Spinal cord (tissue), 10 donors: ENCODE measurements around the gene SHE. TPM values are rescaled to one million over a fixed set of nuclear protein-coding genes. Genes with fewer than 3 reads are reported as not detected.
"Not testable (repeated sequence)": the region's sequence is repeated elsewhere in the genome, so short reads cannot be mapped to it uniquely, and the experiment has no call there.

ENCODE experiments used
- DNase-seq, 6 donors: peaks; one replicate each; pipeline versions ENCODE4 v3.0.0 to v3.0.0-alpha.2; 2013 to 2015; ENCODE audit warnings: low spot score in 6 of 6, low read depth in 4 of 6
- H3K27ac ChIP-seq: one replicate; pipeline ENCODE4 v1.5.1; 2013; ENCODE audit warnings: low read depth, low read length, control low read depth
- H3K27me3 ChIP-seq: one replicate; pipeline ENCODE4 v1.6.1; 2013; ENCODE audit warnings: low read length; ENCODE audit not compliant: control insufficient read depth, insufficient read depth
- H3K36me3 ChIP-seq: one replicate; pipeline ENCODE4 v1.6.1; 2013; ENCODE audit warnings: low read length; ENCODE audit not compliant: control insufficient read depth, insufficient read depth
- H3K4me1 ChIP-seq: one replicate; pipeline ENCODE4 v1.6.1; 2013; ENCODE audit warnings: low read length; ENCODE audit not compliant: control insufficient read depth, insufficient read depth
- H3K4me3 ChIP-seq: one replicate; pipeline ENCODE4 v1.5.1; 2013; ENCODE audit warnings: low read depth, low read length, control low read depth
- H3K9me3 ChIP-seq: one replicate; pipeline ENCODE4 v1.6.1; 2013; ENCODE audit warnings: low read length; ENCODE audit not compliant: control insufficient read depth, insufficient read depth
- WGBS: methylation state at CpG from one replicate; pipeline ENCODE4 v1.1.5; 2013; ENCODE audit warnings: missing lambda C conversion rate; ENCODE audit not compliant: insufficient coverage; 5-methylcytosine and 5-hydroxymethylcytosine counted together
- polyA plus RNA-seq, 2 donors: library from polyadenylated mRNA; unstranded; fragments of 120-200 nt; gene quantifications; one replicate each; pipeline ENCODE4 v1.2.1, GENCODE V29; 2013; ENCODE audit not compliant: insufficient read length in 2 of 2
- total RNA-seq, 2 donors: library from RNA; depleted of rRNA in 1 of 2; stranded (reverse); fragments of 120-200 nt in 1 of 2; fragments of >200 nt in 1 of 2; gene quantifications; one replicate each; pipeline versions ENCODE4 v1.2.3 to v1.2.4, GENCODE V29; 2013 to 2014
- donor health status: healthy.

SHE gene
- total and polyA plus RNA-seq, 4 donors = 3.7 to 10.5 (median 5.9) TPM

DNA sequence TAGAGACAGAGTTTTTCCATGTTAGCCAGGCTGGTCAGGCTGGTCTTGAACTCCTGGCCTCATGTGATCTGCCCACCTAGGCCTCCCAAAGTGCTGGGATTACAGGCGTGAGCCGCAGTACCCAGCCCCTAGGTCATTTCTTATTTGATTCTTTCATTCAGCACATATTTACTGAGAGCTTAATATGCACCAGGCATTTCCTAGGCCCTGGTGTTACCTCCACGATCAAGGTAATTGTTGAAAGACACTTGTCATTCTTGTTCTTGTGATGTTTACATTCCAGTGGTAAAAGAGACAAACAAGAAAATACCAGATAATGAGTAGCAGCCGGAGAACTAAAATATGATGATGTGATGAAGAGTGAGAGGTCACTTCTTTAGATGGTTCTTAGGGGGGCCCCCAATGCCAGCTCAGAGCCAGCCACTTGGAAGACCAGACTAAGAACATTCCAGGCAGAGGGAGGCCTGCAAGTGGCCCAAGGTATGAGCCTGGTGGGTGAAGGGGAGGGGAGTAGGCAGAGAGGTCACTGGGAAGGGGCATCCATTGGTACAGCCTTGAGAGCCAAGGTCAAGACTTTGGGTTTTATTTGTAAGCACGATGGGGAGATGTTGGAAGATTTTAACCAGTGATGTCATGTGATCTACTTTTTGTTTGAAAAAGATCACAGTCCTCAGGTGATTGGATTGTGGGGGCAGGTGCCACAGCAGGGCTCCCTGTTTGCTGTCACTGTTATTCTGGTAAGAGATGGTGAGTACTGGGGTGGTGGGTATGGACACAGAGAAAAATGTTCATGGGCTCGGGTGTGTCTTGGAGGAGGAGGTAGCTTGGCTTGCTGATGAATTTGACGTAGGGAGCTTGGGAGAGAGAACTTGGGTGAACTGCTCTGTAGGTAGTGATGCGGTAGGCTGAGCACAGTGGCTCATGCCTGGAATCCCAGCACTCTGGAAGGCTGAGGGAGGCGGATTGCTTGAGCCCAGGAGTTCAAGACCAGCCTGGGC, 37.6 kb upstream of the SHE start:
- Histone ChIP-seq H3K4me1 (no peaks in the 10 kb centered on the region), H3K27me3 (no peaks in the 10 kb centered on the region), H3K27ac (no peak overlapping the region), H3K9me3 (no peaks in the 10 kb centered on the region), H3K36me3 (no peaks in the 10 kb centered on the region), H3K4me3 (no peak overlapping the region)
- no peak for DNase-seq
- 91% methylated on average over 6 of the region's 9 CpGs for WGBS

DNA sequence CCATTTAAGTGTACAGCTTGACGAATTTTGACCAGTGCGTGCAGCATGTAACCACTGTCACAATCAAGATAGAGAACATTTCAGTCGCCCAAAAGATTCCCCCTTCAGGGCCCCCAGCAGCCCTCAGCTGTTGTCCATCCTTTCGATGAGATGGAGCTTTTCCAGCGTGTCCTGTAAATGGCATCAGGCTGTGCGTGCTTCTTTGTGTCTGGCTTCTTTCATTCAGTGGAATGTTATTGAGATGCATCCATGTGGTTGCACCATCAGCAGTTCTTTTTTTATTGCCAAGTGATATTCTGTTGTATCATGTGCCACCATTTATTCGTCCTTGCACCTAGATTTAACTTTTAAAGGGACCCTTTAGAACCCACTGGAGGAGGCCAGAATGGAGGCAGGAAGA, 34.4 kb upstream of the SHE start:
- no peak for DNase-seq
- H3K27ac ChIP-seq = no peak overlapping the region
- 46% methylated on average over 6 of the region's 7 CpGs for WGBS

DNA sequence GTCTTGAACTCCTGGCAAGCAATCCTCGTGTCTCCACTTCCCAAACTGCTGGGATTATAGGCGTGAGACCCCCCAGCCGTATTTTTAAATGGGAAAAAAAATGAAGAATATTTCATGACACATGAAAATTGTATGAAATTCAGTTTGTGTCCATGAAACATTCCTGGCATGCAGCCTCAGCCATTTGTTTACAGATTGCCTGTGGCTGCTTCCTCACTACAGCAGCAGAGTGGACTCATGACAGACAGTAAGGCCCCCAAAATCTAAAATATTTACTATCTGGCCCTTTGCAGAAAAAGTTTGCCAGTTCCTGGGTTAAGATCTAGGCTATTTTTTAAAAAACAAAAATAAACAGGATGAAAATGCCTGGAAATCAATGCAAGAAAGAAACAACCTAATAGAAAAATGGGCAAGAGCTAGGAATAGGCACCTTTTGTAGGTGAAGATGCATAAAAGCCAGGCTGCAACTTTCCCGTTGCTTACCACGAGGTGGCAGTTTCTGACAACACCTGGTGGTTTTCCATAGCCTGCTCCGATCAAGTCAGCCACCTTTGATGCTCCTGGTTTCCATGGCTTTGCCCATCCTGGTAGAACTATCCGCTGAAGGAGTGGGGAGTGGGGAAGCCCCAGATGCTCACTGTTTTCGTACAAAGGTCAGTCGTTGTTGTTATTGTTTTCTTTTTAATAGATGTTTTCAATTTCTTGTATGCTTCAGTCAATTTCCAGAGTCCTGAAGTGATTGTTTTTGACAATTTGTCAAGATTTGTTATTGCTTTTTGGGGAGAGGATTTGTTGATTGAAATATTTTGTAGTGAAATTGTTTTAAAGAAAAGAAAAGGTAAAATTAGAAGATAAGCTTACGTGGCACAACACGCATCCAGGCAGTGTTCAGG, 32.0 kb upstream of the SHE start:
- Histone ChIP-seq H3K9me3 (no peaks in the 10 kb centered on the region), H3K4me1 (no peaks in the 10 kb centered on the region), H3K27ac (no peak overlapping the region), H3K27me3 (no peaks in the 10 kb centered on the region), H3K4me3 (no peak overlapping the region), H3K36me3 (no peaks in the 10 kb centered on the region)
- WGBS = 51% methylated on average over 9 of the region's 11 CpGs
- peak in 2 of 6 donors; percentile 37 to 61 for DNase-seq

More for the DNA sequence above, 34.4 kb upstream of the SHE start:
- Histone ChIP-seq H3K4me3 (no peak overlapping the region), H3K27me3 (no peaks in the 10 kb centered on the region), H3K4me1 (no peaks in the 10 kb centered on the region), H3K9me3 (no peaks in the 10 kb centered on the region), H3K36me3 (no peaks in the 10 kb centered on the region)

DNA sequence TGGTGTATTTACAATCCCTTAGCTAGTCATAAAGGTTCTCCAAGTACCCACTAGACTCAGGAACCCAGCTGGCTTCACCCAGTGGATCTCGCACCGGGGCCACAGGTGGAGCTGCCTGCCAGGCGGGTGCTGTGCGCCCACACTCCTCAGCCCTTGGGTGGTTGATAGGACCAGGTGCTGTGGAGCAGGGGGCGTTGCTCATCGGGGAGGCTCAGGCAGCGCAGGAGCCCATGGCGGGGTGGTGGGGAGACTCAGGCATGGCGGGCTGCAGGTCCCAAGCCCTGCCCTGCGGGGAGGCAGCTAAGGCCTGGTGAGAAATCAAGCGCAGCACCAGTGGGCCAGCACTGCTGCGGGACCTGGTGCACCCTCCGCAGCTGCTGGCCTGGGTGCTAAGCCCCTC, 29.7 kb upstream of the SHE start:
- 96% methylated on average over 13 of the region's 13 CpGs for WGBS
- not testable (repeated sequence) for DNase-seq, H3K27me3 ChIP-seq, H3K9me3 ChIP-seq, H3K36me3 ChIP-seq, H3K27ac ChIP-seq, H3K4me1 ChIP-seq, H3K4me3 ChIP-seq

DNA sequence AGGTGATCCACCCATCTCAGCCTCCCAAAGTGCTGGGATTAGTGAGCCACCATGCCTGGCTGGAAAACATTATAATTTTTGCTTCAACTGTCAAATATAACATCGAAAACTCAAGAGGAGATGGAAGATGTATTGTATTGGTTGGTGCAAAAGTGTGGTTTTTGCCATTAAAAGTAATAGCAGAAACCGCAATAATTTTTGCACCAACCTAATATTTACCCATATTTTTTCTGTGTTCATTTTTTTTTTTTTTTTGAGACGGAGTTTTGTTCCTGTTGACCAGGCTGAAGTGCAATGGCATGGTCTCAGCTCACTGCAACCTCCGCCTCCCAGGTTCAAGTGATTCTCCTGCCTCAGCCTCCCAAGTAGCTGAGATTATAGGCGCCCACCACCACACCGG, 27.1 kb upstream of the SHE start:
- Histone ChIP-seq H3K4me3 (no peak overlapping the region), H3K9me3 (no peaks in the 10 kb centered on the region), H3K4me1 (no peaks in the 10 kb centered on the region), H3K36me3 (no peaks in the 10 kb centered on the region), H3K27ac (no peak overlapping the region), H3K27me3 (no peaks in the 10 kb centered on the region)
- no peak for DNase-seq
- 100% methylated on average over 1 of the region's 6 CpGs for WGBS

DNA sequence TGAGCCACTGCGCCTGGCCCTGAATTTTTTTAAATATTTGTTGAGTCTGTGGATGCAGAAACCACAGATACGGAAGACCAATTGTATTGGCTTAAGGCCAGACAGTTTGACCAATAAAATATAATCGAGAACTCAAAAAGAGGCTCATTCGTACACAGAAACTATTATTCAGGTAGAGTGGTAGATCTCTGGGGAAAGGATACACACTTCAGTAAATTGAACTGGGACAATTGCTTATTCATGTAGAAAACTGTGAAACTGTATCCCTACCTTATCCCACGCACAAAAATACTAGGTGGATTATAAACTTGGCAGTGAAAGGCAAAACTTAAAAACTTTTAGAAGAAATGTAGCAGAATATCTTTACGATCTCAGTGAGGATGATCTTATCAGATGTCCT, 25.0 kb upstream of the SHE start:
- no peak for DNase-seq
- no peak overlapping the region for H3K27ac ChIP-seq
- no peak overlapping the region for H3K4me3 ChIP-seq
- no peaks in the 10 kb centered on the region for H3K9me3 ChIP-seq
- H3K36me3 ChIP-seq = no peaks in the 10 kb centered on the region
- no peaks in the 10 kb centered on the region for H3K4me1 ChIP-seq
- 83% methylated on average over 2 of the region's 6 CpGs for WGBS
- no peaks in the 10 kb centered on the region for H3K27me3 ChIP-seq

DNA sequence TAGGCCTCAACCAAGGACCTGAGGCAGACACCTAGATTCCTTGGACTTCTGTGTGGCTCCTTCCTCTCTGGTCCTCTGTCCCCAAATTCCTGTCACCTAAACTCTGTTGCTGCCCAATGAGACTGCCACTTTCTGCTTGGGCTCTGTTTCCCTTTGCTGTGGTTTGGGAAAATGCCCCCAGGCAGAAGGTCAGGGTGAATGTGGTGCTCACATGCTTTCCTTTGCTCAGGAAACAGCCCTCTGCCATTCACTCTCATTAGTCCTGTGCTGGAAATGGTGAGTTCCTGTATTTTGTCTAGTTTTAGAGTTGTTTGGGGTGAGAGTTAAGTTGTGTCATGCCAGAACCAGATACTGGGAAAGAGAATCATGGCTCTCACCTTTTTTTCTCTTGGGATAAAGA, 22.7 kb upstream of the SHE start:
- Histone ChIP-seq H3K36me3 (no peaks in the 10 kb centered on the region), H3K4me1 (no peaks in the 10 kb centered on the region), H3K27me3 (no peaks in the 10 kb centered on the region), H3K9me3 (no peaks in the 10 kb centered on the region), H3K4me3 (no peak overlapping the region), H3K27ac (no peak overlapping the region)
- DNase-seq = no peak

DNA sequence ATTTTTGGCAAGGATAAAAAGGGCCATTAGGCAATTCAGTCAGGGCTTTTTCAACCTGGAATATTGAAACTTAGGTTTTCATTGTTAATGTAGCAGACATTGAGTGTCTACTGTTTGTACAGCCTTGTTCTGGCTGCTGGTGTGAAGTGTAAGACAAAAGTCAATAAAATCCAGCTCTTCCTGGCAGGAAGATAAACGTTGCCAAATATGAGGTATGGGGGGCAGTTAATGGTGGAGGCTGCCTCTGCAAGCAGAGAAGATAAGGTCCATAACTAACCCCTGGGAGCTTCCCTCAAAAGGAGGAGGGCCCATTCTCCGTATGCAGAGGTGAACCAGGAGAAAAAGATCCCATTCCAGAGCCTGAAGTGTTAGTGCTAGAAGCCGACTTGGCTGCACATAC, 19.5 kb upstream of the SHE start:
- H3K27me3 ChIP-seq = no peaks in the 10 kb centered on the region
- no peak overlapping the region for H3K4me3 ChIP-seq
- H3K36me3 ChIP-seq = no peaks in the 10 kb centered on the region
- H3K4me1 ChIP-seq = no peaks in the 10 kb centered on the region
- 58% methylated on average over 3 of the region's 3 CpGs for WGBS
- DNase-seq = no peak
- no peaks in the 10 kb centered on the region for H3K9me3 ChIP-seq
- no peak overlapping the region for H3K27ac ChIP-seq

DNA sequence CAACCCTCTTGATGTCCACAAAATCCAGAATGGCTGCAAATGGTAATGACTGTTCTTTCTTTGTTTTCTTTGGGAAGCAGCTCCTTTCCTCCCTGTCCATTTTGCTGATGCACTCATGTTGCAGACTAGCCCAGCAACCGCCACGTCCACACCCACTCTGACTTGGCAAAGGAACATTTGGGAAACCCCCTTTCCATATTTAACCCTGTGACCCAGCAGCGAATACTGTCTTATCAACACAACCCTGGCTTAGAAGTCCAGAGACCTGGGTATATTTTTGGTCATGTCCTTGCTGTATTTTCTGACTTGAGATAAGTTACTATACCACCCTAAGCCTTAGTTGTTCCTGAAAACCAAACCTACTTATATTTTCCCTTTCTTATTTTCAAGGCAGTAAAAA, 18.1 kb upstream of the SHE start:
- DNase-seq = no peak
- H3K4me3 ChIP-seq = no peak overlapping the region
- no peaks in the 10 kb centered on the region for H3K27me3 ChIP-seq
- WGBS = 70% methylated on average over 2 of the region's 3 CpGs
- no peaks in the 10 kb centered on the region for H3K36me3 ChIP-seq
- no peaks in the 10 kb centered on the region for H3K9me3 ChIP-seq
- no peak overlapping the region for H3K27ac ChIP-seq
- no peaks in the 10 kb centered on the region for H3K4me1 ChIP-seq
